ENCODE measurements around the gene SEMA4D.

The SEMA4D gene

GRCh38 chr9:89471390-89471789 lies 26.5 kb downstream of the SEMA4D start:
- no peak for TF ChIP-seq ZFX (IDR thresholded peaks at IDR 0.05; ENCODE audit: borderline replicate concordance)
- H3K27ac ChIP-seq, result no peak overlapping the region

- no peak for TF ChIP-seq CTCF (IDR thresholded peaks at IDR 0.05)
- TF ChIP-seq ZFX (IDR thresholded peaks at IDR 0.05; ENCODE audit: borderline replicate concordance), result no peak
- H3K27ac ChIP-seq, result no peak overlapping the region
Measured at GRCh38 chr9:89470224-89470839, 27.6 kb downstream of the SEMA4D start.

- H3K27ac ChIP-seq, result no peak overlapping the region
- TF ChIP-seq ZFX (IDR thresholded peaks at IDR 0.05; ENCODE audit: borderline replicate concordance) (no peak), CTCF (IDR thresholded peaks at IDR 0.05) (no peak)
Measured at GRCh38 chr9:89469003-89469402, 28.9 kb downstream of the SEMA4D start.

- TF ChIP-seq CTCF (IDR thresholded peaks at IDR 0.05) (no peak), ZFX (IDR thresholded peaks at IDR 0.05; ENCODE audit: borderline replicate concordance) (no peak)
Measured at GRCh38 chr9:89468281-89468960, 29.5 kb downstream of the SEMA4D start.

GRCh38 chr9:89467278-89467625 lies 30.7 kb downstream of the SEMA4D start:
- H3K27ac ChIP-seq, result no peak overlapping the region
- TF ChIP-seq CTCF (IDR thresholded peaks at IDR 0.05), result no peak
- no peak for TF ChIP-seq ZFX (IDR thresholded peaks at IDR 0.05; ENCODE audit: borderline replicate concordance)

More at GRCh38 chr9:89468281-89468960, 29.5 kb downstream of the SEMA4D start:
- no peak overlapping the region for H3K27ac ChIP-seq

GRCh38 chr9:89466451-89467277 lies 31.2 kb downstream of the SEMA4D start:
- TF ChIP-seq CTCF (IDR thresholded peaks at IDR 0.05) (no peak), ZFX (IDR thresholded peaks at IDR 0.05; ENCODE audit: borderline replicate concordance) (no peak)
- no peak overlapping the region for H3K27ac ChIP-seq

- TF ChIP-seq CTCF (IDR thresholded peaks at IDR 0.05) (no peak), ZFX (IDR thresholded peaks at IDR 0.05; ENCODE audit: borderline replicate concordance) (no peak)
- H3K27ac ChIP-seq, result no peak overlapping the region
Measured at GRCh38 chr9:89465726-89466308, 32.1 kb downstream of the SEMA4D start.
